Cortex of kidney (tissue), 1 donor: ENCODE measurements around the gene FASN.

Source experiments
- DNase-seq: peaks from one replicate; lab custom pipeline; 2025; lab: John Stamatoyannopoulos, UW

Gene FASN

DNA sequence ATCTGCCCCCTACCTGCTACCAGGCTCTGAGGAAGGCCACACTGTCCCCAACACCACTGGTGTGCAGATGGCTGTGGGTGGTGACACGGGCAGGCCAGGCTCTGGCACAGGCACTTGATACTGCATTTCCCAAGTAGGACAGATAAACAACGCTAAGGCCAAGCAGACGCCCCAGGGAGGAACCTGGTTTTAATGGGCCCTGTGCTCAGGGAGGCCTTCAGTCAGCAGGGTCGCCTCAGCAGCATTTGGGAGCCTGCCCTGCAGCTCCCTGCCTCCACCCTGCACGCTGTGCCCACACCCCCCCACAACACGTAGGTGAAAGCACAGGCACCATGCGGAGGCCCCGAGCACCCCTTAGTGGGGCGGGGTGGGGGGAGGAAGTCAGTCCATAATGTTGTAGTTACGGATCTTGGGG is 3.3 kb upstream of the FASN start:
- no peak for DNase-seq

- no peak for DNase-seq
Measured at GRCh38 chr17:82100502-82101298, 2.7 kb upstream of the FASN start.

DNA sequence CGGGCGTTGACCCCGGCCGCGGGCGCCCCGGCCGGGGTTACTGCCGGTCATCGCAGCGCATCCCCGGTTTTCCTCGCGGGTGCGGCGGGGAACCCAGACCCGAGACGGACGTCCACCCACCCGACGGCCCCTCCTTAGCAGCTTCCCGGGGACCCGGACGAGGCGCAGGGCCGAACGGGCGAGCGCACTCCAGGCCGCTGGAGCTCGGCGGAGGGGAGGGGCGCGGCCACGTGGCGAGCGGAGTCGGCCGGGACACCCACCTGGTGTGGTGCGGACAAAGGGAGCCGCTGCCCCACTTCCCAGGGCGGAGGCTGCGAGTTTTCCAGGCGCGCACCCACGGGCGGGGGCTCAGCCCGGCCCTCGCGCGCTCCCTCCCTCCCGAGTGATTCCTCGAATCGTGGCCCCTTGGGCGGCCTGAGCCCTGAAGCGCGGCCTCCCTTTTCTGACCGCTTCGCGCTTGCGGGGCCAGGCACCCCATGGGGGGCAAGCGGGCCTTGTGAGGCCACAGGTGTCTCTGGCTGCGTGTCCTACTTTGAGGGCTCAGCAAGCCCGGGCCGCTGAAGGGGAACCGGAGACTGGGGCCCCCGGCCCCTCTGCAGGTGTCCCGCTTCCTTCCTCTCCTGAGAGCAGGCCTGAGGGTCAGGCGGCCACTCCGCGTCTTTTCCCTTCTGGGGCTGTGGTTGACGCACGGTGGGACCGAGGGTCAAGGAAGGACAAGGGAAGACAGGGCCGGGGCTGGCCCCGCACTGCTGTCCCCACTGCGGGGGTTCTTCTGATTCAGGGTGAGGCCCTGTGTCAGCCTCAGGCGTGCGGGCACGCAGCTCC is 1.1 kb upstream of the FASN start:
- DNase-seq, result no peak

- DNase-seq, result no peak
Measured at GRCh38 chr17:82097919-82098168, 192 bp downstream of the FASN start.

- no peak for DNase-seq
Measured at GRCh38 chr17:82097184-82097918, 685 bp downstream of the FASN start.

DNA sequence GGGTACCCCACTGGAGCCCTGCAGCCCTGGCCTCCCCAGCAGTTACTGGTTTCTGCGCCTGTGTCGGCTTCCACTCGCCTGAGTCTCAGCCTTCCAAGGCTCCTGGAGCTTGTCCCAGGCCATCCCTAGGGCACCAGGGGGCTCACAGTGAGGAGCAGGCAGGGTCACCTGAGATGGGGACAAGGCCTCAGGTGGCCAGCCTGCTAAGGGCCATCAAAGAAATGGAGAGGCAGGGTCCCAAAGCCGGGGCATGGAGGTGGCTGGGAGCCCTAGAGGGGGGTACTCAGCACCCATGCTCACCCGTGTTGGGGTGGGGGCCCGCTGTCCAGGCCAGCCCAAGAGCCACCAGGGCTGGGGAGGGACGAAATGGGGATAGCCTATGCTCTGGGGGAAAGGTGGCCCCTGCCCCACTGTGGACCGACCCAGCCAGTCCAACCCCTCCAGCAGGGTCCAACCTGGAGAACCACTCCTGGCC is 1.3 kb downstream of the FASN start:
- DNase-seq, result no peak

GRCh38 chr17:82095777-82096708 is 2.0 kb downstream of the FASN start:
- DNase-seq, result no peak

GRCh38 chr17:82094931-82095776 is 2.9 kb downstream of the FASN start:
- DNase-seq, result no peak

DNA sequence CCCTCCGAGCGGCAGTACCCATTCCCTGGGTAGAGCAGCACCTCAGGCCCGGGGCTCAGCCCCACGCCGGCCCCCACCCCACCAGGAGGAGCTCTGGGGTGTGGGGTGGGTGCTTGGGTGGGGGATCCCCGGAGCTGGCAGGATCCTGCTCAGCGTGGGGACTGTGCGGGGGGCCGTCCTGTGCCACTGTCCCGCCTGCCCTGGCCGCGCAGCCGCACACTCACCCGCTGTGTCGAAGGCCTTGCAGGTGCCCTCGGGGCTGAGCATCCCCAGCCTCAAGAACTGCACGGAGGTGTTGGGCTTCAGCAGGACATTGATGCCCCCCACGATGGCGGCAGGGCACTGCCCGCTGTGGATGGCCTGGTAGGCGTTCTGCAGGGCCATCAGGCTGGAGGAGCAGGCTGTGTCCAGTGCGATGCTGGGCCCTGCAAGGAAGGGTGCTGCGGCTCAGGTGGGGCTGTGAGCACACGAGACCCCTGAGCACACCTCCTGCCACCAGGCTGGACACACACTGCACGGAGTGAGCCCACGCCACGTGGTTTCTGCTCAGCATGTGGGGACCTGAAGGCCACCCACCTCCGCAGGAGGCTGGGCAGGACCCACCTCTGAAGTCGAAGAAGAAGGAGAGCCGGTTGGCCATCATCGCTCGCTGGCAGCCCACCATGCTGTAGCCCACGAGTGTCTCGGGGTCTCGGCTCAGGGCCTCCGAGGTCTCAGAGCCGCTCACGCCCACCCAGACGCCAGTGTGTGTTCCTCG is 4.9 kb downstream of the FASN start:
- no peak for DNase-seq

GRCh38 chr17:82092628-82092994 is 5.4 kb downstream of the FASN start:
- no peak for DNase-seq

GRCh38 chr17:82092094-82092586 is 5.9 kb downstream of the FASN start:
- DNase-seq, result no peak

- no peak for DNase-seq
Measured at GRCh38 chr17:82091264-82092066, 6.6 kb downstream of the FASN start.

DNA sequence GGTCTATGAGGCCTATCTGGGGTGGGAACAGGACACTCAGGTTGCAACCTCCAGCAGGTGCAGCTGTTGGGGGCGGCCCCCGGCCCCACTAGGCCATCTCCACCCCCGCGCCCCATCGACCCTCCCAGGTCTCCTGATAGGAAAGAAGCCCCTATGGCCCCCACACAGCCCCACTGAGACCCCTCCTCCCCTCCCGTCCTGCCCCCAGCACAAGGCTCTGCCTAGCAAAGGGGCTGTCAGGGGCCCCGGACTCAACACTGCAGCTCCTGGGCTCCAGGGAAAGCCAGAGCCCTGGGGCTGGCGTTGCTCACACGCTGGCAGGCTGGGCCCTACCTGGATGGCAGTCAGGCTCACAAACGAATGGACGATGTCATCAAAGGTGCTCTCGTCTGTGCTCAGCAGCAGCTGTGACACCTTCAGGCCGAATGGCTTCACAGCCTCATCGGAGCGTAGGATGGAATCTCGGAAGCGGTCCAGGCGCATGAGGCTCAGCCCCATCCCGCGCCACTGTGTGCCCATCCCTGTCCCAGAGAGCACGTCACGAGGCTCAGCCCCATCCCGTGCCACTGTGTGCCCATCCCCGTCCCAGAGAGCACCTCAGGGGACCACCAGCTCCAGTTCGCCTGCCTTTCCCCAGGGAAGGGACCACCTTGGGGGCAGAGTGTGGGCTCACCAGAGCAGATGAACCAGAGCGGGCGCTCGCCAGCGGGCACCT is 7.3 kb downstream of the FASN start:
- DNase-seq, result no peak

DNA sequence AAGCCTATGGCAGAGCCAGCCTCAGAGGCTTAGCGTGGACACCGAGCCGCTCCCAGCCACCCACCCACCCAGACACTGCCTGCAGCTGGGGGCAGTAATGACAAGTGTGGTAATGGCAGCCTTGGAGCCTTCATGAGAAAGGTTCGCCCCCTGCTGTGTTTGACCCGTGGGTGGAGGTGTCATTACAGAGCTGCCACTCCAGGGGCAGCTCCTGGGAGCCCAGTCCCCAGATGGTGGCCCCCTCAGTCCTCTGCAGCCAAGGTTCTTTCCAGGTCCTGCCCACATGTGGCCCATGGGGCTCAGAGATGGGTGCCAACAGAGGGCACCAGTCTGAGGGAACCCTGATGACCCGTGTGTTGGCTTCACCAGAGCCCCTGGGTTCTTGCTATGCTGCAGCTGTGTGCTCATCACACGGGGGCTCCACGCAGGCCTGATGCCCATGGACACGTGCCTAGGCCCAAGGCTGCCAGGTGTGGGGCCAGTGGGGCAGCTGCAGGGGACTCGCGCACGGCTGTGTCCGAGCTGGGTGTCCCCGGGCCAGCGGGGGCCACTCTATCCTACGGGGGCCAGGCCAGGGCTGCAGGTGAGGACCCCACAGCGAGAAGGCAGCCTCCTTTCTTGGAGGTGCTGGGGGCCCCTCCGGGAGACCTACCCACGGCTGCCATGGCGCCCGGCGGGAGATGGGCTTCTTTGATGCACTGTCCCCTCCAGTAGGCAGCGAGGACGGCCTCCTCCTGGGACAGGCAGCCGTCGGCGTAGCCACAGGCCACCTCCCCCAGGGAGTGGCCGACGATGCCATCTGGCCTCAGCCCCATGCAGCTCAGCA is 8.1 kb downstream of the FASN start:
- DNase-seq, result no peak

GRCh38 chr17:82088838-82089722 is 9.0 kb downstream of the FASN start:
- no peak for DNase-seq
